Smooth muscle cell of bladder (primary cell): ENCODE measurements around the gene RAB18. TPM values are rescaled to one million over a fixed set of nuclear protein-coding genes. Genes with fewer than 3 reads are reported as not detected.

Experiments
- total RNA-seq: library from RNA; depleted of rRNA; stranded (reverse); fragments of >200 nt; gene quantifications from 2 replicates; pipeline ENCODE4 v1.2.3, GENCODE V29; 2014

Gene RAB18
- 41.2 and 49.3 TPM in 2 replicates for total RNA-seq

DNA sequence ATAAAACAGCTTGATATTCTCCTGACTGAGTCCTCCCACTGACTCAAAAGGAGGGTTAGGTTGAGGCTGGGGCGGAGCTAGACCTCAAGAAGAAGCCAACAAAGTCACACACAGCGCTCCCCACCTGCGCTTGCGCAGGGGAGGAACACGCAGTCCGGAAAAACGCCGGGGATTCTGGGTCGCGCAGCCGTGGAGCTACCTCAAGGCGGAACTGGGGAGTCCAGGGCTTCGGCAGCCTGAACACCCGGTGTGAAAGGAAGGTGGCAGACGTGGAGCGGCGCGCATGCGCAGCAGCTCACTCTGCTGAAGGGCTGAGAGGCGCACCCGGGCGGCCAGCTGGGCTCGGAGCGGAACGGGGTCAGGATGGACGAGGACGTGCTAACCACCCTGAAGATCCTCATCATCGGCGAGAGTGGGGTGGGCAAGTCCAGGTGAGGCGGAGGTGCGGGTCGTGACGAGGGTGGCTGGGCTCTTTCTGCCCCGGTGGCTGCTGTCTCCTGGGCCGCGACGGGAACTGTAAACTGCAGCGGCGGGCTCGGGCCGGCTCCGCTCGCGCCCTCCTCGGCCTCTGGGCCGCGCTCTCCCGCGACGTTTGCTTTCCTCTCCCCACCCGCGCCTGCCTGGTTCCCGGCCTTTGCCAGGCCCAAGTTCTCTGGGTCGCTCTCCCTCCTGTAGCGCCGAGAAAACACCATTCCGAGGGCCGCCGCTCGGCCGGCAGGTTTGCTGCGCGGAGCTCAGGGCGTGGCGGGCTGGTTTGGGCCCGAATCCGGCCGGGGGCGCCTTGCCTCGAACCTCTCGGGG lies at the start of gene RAB18:
Gene RAB18 (plus strand): TSS at position 298 of the 801 bp plus-strand sequence. CDS start 66 bp downstream, at position 364.

Other genes with a start within 250 kb of the RAB18 start
- gene MKX, start 241.5 kb downstream of the RAB18 start, total RNA-seq, result 0.28 and 0.57 TPM in 2 replicates